ENCODE results near the gene CAPZB.
A peak's percentile ranks its signal among the peaks of the same experiment; 100 is the strongest.

The CAPZB gene

DNA sequence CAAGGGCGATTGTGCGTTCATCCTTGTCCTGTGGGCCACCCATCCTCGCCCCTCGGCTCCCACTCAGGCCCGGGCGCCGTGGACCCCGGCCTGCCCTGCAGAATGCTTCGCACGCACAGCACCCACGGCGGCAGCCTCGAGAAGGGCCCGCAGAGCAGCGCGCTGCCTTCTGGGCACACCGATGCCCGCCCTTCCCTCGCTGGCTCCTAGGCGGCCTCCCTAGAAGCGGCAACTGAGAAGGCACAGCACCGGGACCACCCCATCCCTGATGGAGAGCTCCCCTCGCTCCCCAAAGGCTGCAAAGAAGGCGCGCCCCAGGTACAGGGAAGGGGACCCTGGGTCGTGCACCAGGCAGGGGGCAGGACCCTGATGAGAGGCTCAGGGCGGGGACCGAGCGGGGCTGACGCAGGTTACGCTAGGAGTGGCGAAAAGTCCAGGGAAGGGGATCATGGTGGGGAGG lies 971 bp downstream of the CAPZB start:
- TF ChIP-seq, protein P1, sequence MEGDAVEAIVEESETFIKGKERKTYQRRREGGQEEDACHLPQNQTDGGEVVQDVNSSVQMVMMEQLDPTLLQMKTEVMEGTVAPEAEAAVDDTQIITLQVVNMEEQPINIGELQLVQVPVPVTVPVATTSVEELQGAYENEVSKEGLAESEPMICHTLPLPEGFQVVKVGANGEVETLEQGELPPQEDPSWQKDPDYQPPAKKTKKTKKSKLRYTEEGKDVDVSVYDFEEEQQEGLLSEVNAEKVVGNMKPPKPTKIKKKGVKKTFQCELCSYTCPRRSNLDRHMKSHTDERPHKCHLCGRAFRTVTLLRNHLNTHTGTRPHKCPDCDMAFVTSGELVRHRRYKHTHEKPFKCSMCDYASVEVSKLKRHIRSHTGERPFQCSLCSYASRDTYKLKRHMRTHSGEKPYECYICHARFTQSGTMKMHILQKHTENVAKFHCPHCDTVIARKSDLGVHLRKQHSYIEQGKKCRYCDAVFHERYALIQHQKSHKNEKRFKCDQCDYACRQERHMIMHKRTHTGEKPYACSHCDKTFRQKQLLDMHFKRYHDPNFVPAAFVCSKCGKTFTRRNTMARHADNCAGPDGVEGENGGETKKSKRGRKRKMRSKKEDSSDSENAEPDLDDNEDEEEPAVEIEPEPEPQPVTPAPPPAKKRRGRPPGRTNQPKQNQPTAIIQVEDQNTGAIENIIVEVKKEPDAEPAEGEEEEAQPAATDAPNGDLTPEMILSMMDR (IDR thresholded peaks at IDR 0.05; ENCODE audit: low read depth, low read length), result no peak
- DNase-seq, result no peak
- H3K36me3 ChIP-seq, result peaks cover 26% of the 10 kb centered on the region
- H3K27ac ChIP-seq, result peak overlapping the region; percentile 91
- H3K4me3 ChIP-seq (ENCODE audit: low read depth, low read length), result peak overlapping the region; percentile 92
- H3K9me3 ChIP-seq (ENCODE audit: severe bottlenecking), result no peaks in the 10 kb centered on the region
- no peaks in the 10 kb centered on the region for H3K27me3 ChIP-seq (ENCODE audit: insufficient read depth, low read depth, severe bottlenecking)

DNA sequence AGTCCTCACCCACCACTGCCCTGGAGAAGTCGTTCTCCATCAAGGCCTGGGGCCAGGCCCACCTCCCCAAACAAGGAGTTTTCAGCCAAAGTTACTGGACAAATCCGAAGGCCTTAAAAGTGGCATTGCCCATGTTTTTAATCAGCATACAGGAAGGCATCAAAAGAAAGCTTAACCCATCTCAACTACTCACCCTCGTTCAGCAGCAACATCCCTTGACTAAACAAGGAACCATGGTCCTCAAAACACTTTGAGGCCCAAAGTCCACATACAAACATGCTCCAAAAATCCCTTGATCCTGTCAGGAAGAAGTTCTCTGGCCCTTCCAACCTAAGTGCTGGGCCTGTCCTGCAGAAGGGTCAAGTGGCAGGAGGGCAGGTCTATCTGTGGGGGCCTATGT lies 1.6 kb downstream of the CAPZB start:
- no peak for DNase-seq
- Histone ChIP-seq H3K9me3 (ENCODE audit: severe bottlenecking) (no peaks in the 10 kb centered on the region), H3K27me3 (ENCODE audit: insufficient read depth, low read depth, severe bottlenecking) (no peaks in the 10 kb centered on the region), H3K27ac (no peak overlapping the region), H3K36me3 (peaks cover 31% of the 10 kb centered on the region), H3K4me3 (ENCODE audit: low read depth, low read length) (no peak overlapping the region)
- TF ChIP-seq, protein P1 (IDR thresholded peaks at IDR 0.05; ENCODE audit: low read depth, low read length), result no peak

DNA sequence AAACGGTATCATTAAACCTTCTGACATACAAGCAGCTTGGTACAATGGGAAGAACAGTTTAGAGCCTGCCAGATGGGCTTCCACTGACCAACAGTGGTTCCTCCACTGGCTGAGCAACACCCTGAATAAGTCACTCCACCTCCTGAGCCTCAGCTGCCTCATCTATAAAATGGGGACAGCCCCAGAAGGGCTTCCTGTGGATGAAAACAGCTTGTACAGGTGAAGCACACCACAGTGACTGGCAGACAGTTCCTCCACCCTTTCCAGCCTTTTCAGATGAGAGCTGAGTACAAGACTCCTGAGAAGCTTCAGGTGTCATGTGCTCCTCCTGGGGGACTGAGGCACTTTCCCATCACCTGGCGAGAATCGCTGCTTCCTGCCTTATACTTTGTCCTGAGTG lies 2.1 kb downstream of the CAPZB start:
- DNase-seq, result no peak
- TF ChIP-seq, protein P1 (IDR thresholded peaks at IDR 0.05; ENCODE audit: low read depth, low read length), result no peak
- no peaks in the 10 kb centered on the region for H3K27me3 ChIP-seq (ENCODE audit: insufficient read depth, low read depth, severe bottlenecking)
- H3K36me3 ChIP-seq, result peaks cover 36% of the 10 kb centered on the region
- H3K27ac ChIP-seq, result no peak overlapping the region
- no peak overlapping the region for H3K4me3 ChIP-seq (ENCODE audit: low read depth, low read length)
- no peaks in the 10 kb centered on the region for H3K9me3 ChIP-seq (ENCODE audit: severe bottlenecking)

DNA sequence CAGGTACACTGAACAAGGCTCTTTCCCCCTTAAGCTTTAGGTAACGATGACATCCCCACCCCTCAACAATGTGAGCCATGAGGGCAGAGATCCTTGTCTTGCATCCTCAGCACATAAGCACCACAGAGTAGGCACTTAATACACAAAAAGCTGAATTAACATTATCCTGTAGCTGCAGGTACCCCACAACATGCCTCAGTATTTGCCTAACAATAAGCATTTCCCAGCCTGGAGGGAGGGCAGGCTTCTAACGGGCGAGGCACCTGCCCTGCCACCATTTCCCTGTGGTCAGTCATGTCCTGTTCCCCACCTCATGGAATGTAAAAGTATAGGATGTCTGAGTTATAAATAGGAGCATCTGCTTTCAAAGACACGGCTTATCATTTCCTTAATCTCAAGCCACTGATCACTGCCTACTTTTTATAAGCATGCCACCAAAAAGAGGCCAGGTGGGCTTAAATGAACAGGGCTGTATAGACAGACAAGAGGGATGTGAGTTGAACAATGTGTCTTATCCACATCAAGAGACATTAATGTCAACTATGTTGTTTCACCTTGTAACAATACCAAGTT lies 3.4 kb downstream of the CAPZB start:
- Histone ChIP-seq H3K27ac (no peak overlapping the region), H3K36me3 (peaks cover 46% of the 10 kb centered on the region), H3K27me3 (ENCODE audit: insufficient read depth, low read depth, severe bottlenecking) (no peaks in the 10 kb centered on the region), H3K4me3 (ENCODE audit: low read depth, low read length) (no peak overlapping the region), H3K9me3 (ENCODE audit: severe bottlenecking) (no peaks in the 10 kb centered on the region)
- no peak for DNase-seq
- TF ChIP-seq, protein P1 (IDR thresholded peaks at IDR 0.05; ENCODE audit: low read depth, low read length), result no peak

DNA sequence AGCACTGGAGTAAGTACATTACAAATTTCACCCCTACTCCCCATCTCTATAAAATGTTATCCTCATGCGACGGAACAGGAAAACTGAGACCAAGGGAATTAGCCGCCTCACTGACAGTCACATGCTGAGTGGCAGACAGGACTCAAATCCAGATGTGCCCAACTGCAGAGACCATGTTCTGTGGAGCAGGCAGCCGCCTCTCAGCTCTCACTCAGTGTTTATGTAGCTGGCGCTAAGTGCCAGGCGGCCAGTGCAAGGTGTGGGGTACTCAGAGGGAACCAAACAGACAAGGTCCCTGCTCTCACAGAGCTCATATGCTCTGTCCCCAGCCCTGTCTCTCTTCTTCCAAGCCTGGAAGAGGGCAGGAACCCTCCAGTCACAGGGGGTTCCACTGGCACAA lies 5.1 kb downstream of the CAPZB start:
- Histone ChIP-seq H3K27me3 (ENCODE audit: insufficient read depth, low read depth, severe bottlenecking) (no peaks in the 10 kb centered on the region), H3K9me3 (ENCODE audit: severe bottlenecking) (no peaks in the 10 kb centered on the region), H3K4me3 (ENCODE audit: low read depth, low read length) (no peak overlapping the region), H3K27ac (no peak overlapping the region), H3K36me3 (peaks cover 49% of the 10 kb centered on the region)
- TF ChIP-seq, protein P1 (IDR thresholded peaks at IDR 0.05; ENCODE audit: low read depth, low read length), result no peak
- no peak for DNase-seq

All from WERI-Rb-1 (cell line).